Activated naive CD4-positive, alpha-beta T cell (primary cell): ENCODE data around the gene RPS6KL1.

Experiments
- DNase-seq, 4 experiments: peaks; one replicate each; lab custom pipeline; 2025; lab: John Stamatoyannopoulos, UW

Gene RPS6KL1

GRCh38 chr14:74922752-74923401 lies at the start of gene RPS6KL1:
RPS6KL1 (minus strand) TSS chr14:74923260; CDS start chr14:74921541, 1,719 bp downstream.
- DNase-seq = peak; percentile 23 to 61 (median 36)

- DNase-seq = no peak
Measured at GRCh38 chr14:74968811-74969210, 45.8 kb upstream of the RPS6KL1 start.

GRCh38 chr14:74965486-74966153 lies 42.6 kb upstream of the RPS6KL1 start:
- no peak for DNase-seq

DNA sequence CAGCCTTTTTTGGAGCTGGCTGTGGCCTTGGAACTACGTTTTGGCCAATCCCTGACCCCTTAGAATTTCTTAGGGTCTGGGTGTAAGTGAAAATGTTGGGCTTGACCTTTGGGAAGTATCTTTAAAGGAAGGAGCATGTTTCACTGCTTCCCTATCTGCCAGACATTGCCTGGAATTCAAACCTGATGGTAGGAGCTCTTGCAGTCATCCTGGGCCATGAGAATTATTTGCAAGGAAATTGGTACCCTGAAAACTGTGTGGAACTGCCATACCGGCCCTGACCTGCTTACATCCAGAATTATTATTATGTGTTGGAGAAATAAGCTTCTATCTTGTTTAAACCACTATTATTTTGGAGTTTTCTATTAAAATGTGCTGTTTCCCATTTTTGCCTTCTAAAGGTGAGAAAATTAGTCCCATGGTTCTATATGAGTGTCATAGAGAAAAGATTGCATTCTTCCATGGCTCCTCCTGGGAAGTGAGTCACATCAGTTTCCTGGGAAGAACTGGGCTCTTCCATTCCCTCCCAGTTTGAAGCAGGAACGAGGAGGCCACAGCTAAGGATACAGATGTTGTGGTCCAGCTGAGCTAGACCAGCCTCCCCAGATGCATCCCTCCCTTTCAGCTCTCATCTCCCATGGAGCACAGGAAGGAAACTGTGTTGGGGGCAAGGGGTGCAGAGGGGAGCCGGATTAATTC lies 41.9 kb upstream of the RPS6KL1 start:
- DNase-seq = no peak

GRCh38 chr14:74963705-74964271 lies 40.7 kb upstream of the RPS6KL1 start:
- no peak for DNase-seq

- no peak for DNase-seq
Measured at GRCh38 chr14:74963178-74963704, 40.2 kb upstream of the RPS6KL1 start.

- no peak for DNase-seq
Measured at GRCh38 chr14:74962493-74962892, 39.4 kb upstream of the RPS6KL1 start.

DNA sequence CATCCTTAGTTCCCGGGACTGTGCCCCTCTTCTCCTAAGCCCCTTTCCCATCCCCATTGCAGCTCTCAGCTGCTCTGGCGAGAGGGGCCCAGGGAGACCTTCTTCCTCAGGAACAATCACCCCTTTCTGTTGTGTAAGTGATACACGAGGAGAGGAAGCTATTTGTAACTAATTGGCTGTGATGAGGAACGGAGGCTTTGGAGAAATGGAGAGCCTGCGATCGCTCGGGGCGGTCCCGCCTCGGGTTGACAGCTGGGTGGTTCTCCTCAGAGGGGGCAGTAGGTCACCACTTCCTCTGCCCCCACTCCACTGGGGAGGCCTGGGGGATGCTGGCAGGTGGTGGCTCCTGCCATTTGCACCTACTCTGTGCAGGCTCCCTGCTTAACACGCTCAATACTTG lies 39.0 kb upstream of the RPS6KL1 start:
- DNase-seq = no peak

- DNase-seq = no peak
Measured at GRCh38 chr14:74961238-74961911, 38.3 kb upstream of the RPS6KL1 start.

GRCh38 chr14:74960736-74961135 lies 37.7 kb upstream of the RPS6KL1 start:
- DNase-seq = no peak

GRCh38 chr14:74959596-74960180 lies 36.6 kb upstream of the RPS6KL1 start:
- DNase-seq = no peak

DNA sequence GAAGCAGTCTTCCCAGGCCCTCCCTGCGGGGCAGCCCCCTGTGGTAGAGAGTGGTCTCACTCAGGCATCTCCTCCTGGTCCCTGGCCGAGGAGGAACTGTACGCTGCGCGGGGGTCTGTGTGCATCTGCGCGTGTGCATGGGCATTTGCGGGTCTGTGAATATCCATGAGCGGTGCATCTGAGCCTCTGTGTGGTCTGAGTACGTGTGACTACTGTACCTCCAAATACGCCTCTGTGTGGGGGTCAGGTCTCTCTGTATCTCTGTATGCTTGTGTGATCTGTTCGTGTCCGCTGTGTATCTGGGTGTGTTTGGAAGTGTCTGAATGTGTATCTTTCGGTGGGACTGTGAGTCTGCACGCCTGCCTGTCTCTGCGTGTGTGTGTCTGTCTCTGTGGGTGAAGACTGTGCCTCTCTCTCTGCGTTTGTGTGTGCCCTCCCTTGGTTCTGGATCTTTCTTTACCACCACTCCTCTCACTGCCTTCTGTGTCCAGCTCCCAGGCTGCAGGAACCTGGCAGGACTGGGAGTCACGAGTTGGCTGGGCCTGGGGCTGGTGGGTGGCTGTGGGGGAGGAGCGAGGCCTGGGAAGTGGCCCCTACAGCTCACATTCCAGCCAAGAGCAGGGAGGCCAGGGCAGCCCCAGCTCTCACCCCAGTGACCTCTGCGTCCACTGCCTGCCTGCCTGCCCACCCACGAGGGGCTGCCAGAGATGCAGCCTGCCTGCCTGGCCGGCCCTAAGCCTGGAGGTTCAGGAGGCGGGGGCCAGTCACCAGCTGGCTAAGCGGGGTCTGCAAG lies 33.4 kb upstream of the RPS6KL1 start:
- no peak for DNase-seq

DNA sequence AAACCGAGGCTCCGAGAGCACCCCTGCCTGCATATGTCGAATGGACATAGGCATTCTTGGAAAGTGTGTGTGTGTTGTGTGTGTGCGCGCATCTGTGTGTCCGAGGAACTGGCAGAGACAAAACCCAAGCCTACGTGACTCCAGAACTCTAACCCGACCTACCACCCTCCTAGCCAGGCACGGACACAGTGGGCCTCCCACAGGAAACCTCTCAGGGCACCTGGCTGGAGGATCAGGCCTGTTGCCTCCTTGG lies 32.9 kb upstream of the RPS6KL1 start:
- no peak for DNase-seq

DNA sequence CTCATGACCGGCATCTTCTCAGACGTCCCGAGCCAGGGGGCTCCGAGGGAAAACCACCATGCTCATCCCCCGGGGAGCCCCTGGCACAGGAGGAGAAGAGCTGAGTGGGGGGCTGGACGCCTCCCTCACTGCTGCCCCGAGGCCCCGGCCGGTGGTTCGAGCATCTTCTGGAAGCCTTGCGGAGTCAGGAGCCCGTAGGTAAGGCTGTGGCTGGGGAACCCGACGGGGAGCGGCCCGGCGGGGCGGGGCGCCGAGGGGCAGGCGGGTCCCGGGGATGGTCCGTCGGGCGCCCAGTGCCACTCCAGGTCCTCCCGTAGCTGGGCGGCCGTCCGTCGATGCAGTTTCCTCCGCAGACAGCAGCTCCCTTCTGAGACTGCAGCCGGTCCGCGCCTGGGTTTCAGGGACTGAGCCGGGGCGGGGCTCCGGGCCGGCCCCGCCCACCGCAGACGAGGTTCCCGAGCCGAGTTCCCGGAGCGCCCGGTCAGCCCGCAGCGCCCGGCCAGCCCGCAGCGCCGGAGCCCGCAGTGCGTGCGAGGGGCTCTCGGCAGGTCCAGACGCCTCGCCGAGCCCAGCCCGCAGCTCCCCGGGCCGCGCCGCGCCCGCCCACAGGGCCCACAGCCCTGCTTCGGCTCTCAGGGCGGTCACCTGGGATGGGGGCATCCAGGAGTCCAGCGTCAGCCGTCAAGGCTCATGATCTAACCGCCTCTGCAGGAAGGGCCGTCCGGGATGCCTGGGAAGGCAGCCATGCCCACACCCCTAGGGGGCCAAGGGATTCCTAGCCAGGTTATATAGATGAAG lies 32.4 kb upstream of the RPS6KL1 start, which contains the start of gene PGF:
TSS of gene PGF (minus strand) at position 369 of the 798 bp plus-strand sequence. CDS start at position 14, 355 bp downstream.
- peak in 2 of 4 experiments; percentile 5 to 15 for DNase-seq

DNA sequence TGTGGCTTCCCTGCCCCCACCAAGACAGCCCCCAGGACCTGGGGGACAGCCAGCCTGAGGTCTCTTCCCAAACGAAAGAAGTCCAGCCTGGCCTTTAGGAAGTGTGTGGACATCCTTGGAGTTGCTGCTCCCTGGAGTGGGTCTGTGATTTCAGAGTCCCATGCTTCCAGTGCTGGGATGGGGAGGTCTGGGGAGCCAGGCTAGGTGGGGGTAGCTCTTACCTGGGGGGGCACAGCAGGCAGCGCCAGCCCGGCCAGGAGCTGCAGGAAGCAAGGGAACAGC lies 31.8 kb upstream of the RPS6KL1 start:
- DNase-seq = no peak

DNA sequence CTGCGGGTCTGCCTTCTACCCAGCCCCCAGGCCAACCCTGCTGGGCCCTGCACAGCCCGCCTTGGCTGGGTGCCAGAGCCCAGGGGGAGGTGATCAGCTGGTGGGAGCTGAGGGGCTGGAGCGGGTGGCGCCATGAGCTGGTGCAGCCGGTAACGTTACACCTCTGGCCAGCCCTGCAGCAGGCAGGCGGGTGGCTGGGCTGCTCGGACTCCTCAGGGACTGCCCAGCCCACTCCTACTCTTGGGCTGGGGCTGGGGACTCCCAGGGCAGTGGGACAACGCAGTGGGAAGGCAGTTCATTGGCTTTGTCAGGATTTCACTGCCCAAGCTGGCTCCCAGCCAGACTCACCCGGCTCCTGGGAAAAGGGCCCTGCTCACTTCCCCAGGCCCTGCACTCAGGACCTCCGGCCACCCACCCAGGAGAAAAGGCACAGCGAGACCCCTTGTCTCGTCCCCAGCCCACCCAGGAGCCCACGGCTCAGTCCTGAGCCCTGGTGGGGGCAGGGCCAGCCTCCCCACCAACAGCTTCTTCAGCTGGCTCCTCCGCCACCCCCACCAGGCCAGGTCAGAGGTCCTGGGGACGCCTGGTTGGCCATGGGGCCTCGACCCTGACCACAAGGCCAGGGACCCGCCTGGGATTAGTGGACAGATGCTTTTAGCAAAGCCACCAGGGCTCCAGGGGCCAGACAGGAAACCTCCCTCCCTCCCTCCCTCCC lies 31.3 kb upstream of the RPS6KL1 start:
- no peak for DNase-seq

- DNase-seq = no peak
Measured at GRCh38 chr14:74953686-74954085, 30.6 kb upstream of the RPS6KL1 start.

GRCh38 chr14:74952697-74953484 lies 29.8 kb upstream of the RPS6KL1 start:
- no peak for DNase-seq

GRCh38 chr14:74952180-74952665 lies 29.2 kb upstream of the RPS6KL1 start:
- DNase-seq = no peak
